H1 (cell line): ENCODE measurements around the gene NOTCH4. TPM values are rescaled to one million over a fixed set of nuclear protein-coding genes. Genes with fewer than 3 reads are reported as not detected.

Experiments used
- CTCF ChIA-PET: fragments of 300-600 bp; sonication (Branson Sonifier 250); formaldehyde crosslinking; loops from one replicate; lab custom pipeline; 2021; ENCODE audit not compliant: partially characterized antibody; lab: Charles Lee
- POLR2A ChIA-PET: fragments of 300-600 bp; sonication (Branson Sonifier 250); formaldehyde crosslinking; loops from one replicate; lab custom pipeline; 2021; ENCODE audit warnings: inconsistent platforms; ENCODE audit not compliant: partially characterized antibody; lab: Charles Lee
- DNase-seq, 2 experiments: peaks; one replicate each; pipeline versions ENCODE4 v3.0.0 to v3.0.0-alpha.2; 2010 to 2022; ENCODE audit warnings: low spot score in 2 of 2, low read depth in 1 of 2, mixed read lengths in 1 of 2
- FAIRE-seq: peaks from 2 replicates; lab custom pipeline; 2011; peaks lifted over from hg19 to GRCh38; lab: Jason Lieb, UNC
- H2AFZ ChIP-seq: 2 replicates; pipeline ENCODE4 v1.8.1; 2012; ENCODE audit warnings: low read length, inconsistent platforms
- H2AK5ac ChIP-seq: 2 replicates; pipeline ENCODE4 v1.6.1; 2013; ENCODE audit warnings: low read depth, low read length
- H2BK120ac ChIP-seq: replicated peaks from 2 replicates; pipeline ENCODE3; 2013; ENCODE audit warnings: low read depth, low read length, inconsistent platforms
- H2BK12ac ChIP-seq: 2 replicates; pipeline ENCODE4 v1.6.1; 2013; ENCODE audit warnings: low read depth, low read length
- H2BK15ac ChIP-seq: 2 replicates; pipeline ENCODE4 v1.6.1; 2013; ENCODE audit warnings: low read length
- H2BK20ac ChIP-seq: 2 replicates; pipeline ENCODE4 v1.6.1; 2013; ENCODE audit warnings: low read length
- H2BK5ac ChIP-seq: 2 replicates; pipeline ENCODE4 v1.6.1; 2013; ENCODE audit warnings: low read depth, low read length
- H3K14ac ChIP-seq: 2 replicates; pipeline ENCODE4 v1.6.1; 2013; ENCODE audit warnings: inconsistent platforms; ENCODE audit not compliant: insufficient read length
- H3K18ac ChIP-seq: 2 replicates; pipeline ENCODE4 v1.6.1; 2013; ENCODE audit warnings: low read length; ENCODE audit errors: extremely low read depth
- H3K23ac ChIP-seq: 2 replicates; pipeline ENCODE4 v1.6.1; 2013; ENCODE audit warnings: inconsistent platforms; ENCODE audit not compliant: insufficient read length
- H3K23me2 ChIP-seq: 2 replicates; pipeline ENCODE4 v1.6.1; 2013; ENCODE audit warnings: low read depth, low read length
- H3K27ac ChIP-seq: 2 replicates; pipeline ENCODE4 v1.6.1; 2011; ENCODE audit warnings: low read depth, low read length, inconsistent platforms
- H3K27me3 ChIP-seq, 4 experiments: replicated peaks in 1 of 4; 1 replicate in 1 of 4; 2 replicates in 3 of 4; pipeline versions ENCODE4 v1.6.1 to v1.8.1; 2011 to 2013; ENCODE audit warnings: low read length in 3 of 4, mild to moderate bottlenecking in 3 of 4, inconsistent platforms in 2 of 4, mixed read lengths in 2 of 4, moderate library complexity in 1 of 4; ENCODE audit not compliant: control insufficient read depth in 3 of 4, insufficient read depth in 3 of 4; ENCODE audit errors: extremely low read depth in 1 of 4
- H3K36me3 ChIP-seq, 4 experiments: 2 replicates each; pipeline versions ENCODE4 v1.6.1 to v1.8.1; 2011 to 2013; ENCODE audit warnings: mild to moderate bottlenecking in 4 of 4, low read length in 3 of 4, moderate library complexity in 2 of 4, control low read depth in 1 of 4, inconsistent platforms in 1 of 4; ENCODE audit not compliant: insufficient read depth in 4 of 4, control insufficient read depth in 2 of 4
- H3K4ac ChIP-seq: replicated peaks from 2 replicates; pipeline ENCODE3; 2013; ENCODE audit warnings: low read length, low read depth, mixed read lengths, inconsistent platforms; ENCODE audit not compliant: insufficient read length
- H3K4me1 ChIP-seq, 4 experiments: replicated peaks in 1 of 4; 1 replicate in 1 of 4; 2 replicates in 3 of 4; pipeline versions ENCODE4 v1.6.1 to v1.8.1; 2011 to 2013; ENCODE audit warnings: low read length in 3 of 4, inconsistent platforms in 2 of 4, mixed read lengths in 1 of 4; ENCODE audit not compliant: insufficient read depth in 4 of 4, control insufficient read depth in 3 of 4
- H3K4me2 ChIP-seq, 2 experiments: 2 replicates each; pipeline versions ENCODE4 v1.6.1 to v1.8.1; 2011 to 2013; ENCODE audit warnings: low read depth in 2 of 2, low read length in 2 of 2, control low read depth in 1 of 2, inconsistent platforms in 1 of 2, mild to moderate bottlenecking in 1 of 2; ENCODE audit not compliant: insufficient read depth in 1 of 2
- H3K4me3 ChIP-seq, 4 experiments: fragments of 200-600, 300-600 bp in 1 of 4; sonication (generic), shearing (Covaris generic), sonication (Bioruptor Twin) in 1 of 4; 2 replicates each; pipeline versions ENCODE4 v1.5.1 to v1.8.1; 2011 to 2016; ENCODE audit warnings: low read length in 4 of 4, low read depth in 3 of 4, control low read depth in 2 of 4, inconsistent platforms in 2 of 4, mild to moderate bottlenecking in 2 of 4, mixed read lengths in 1 of 4, moderate library complexity in 1 of 4; ENCODE audit not compliant: insufficient read depth in 2 of 4; ENCODE audit errors: extremely low read depth in 1 of 4
- H3K56ac ChIP-seq: replicated peaks from 2 replicates; pipeline ENCODE3; 2013; ENCODE audit warnings: low read depth, mild to moderate bottlenecking, mixed read lengths, low read length, inconsistent platforms; ENCODE audit not compliant: insufficient read length
- H3K79me1 ChIP-seq: 2 replicates; pipeline ENCODE4 v1.6.1; 2013; ENCODE audit warnings: low read depth, low read length, control low read depth
- H3K79me2 ChIP-seq, 2 experiments: 2 replicates each; pipeline versions ENCODE4 v1.6.1 to v1.8.1; 2012 to 2013; ENCODE audit warnings: low read length in 2 of 2, mild to moderate bottlenecking in 2 of 2, inconsistent platforms in 1 of 2; ENCODE audit not compliant: insufficient read depth in 2 of 2, control insufficient read depth in 1 of 2
- H3K9ac ChIP-seq, 4 experiments: replicated peaks in 1 of 4; 1 replicate in 1 of 4; 2 replicates in 3 of 4; pipeline versions ENCODE4 v1.6.1 to v1.8.1; 2011 to 2013; ENCODE audit warnings: low read depth in 3 of 4, low read length in 3 of 4, control low read depth in 2 of 4, mild to moderate bottlenecking in 2 of 4, moderate library complexity in 2 of 4, inconsistent platforms in 1 of 4; ENCODE audit errors: extremely low read depth in 1 of 4
- H3K9me3 ChIP-seq, 2 experiments: 2 replicates each; pipeline versions ENCODE4 v1.6.1 to v1.8.1; 2012 to 2013; ENCODE audit warnings: mild to moderate bottlenecking in 2 of 2, moderate library complexity in 2 of 2, control low read depth in 1 of 2, inconsistent platforms in 1 of 2, low read depth in 1 of 2, low read length in 1 of 2, mixed read lengths in 1 of 2; ENCODE audit not compliant: insufficient read depth in 2 of 2
- H4K20me1 ChIP-seq, 2 experiments: replicated peaks in 1 of 2; 2 replicates each; pipeline versions ENCODE3 to v1.8.1; 2011 to 2013; ENCODE audit warnings: inconsistent platforms in 2 of 2, low read length in 2 of 2, mild to moderate bottlenecking in 1 of 2; ENCODE audit not compliant: insufficient read depth in 2 of 2, control insufficient read depth in 1 of 2
- H4K5ac ChIP-seq: 2 replicates; pipeline ENCODE4 v1.6.1; 2013; ENCODE audit warnings: low read length, low read depth, mixed read lengths, inconsistent platforms; ENCODE audit not compliant: insufficient read length
- H4K8ac ChIP-seq: 2 replicates; pipeline ENCODE4 v1.8.0; 2013; ENCODE audit warnings: mild to moderate bottlenecking, moderate library complexity, low read length, inconsistent platforms; ENCODE audit not compliant: insufficient read depth; ENCODE audit errors: extremely low read depth
- H4K91ac ChIP-seq: replicated peaks from 2 replicates; pipeline ENCODE3; 2013; ENCODE audit warnings: low read length, mixed read lengths, inconsistent platforms; ENCODE audit not compliant: insufficient read length
- ATF3 ChIP-seq: IDR thresholded peaks from 2 replicates; pipeline ENCODE4 v1.6.1; 2011; ENCODE audit warnings: low read depth, mild to moderate bottlenecking, low read length; ENCODE audit not compliant: insufficient read depth
- BCL11A ChIP-seq, 2 experiments: IDR thresholded peaks; one replicate each; pipeline ENCODE4 v1.6.1; 2011; ENCODE audit warnings: low read depth in 2 of 2, low read length in 2 of 2, mild to moderate bottlenecking in 2 of 2
- BRCA1 ChIP-seq: IDR thresholded peaks from 2 replicates; pipeline ENCODE4 v1.6.1; 2012; ENCODE audit warnings: low read depth, low read length, improper control_type of control experiment
- CBX8 ChIP-seq: fragments of 300-800, 300-1000 bp; sonication (generic); IDR thresholded peaks from 2 replicates; pipeline ENCODE4 v1.7.1; 2016; ENCODE audit warnings: low read depth, low read length, borderline replicate concordance
- JUND ChIP-seq: IDR thresholded peaks from 2 replicates; pipeline ENCODE4 v1.6.1; 2011; ENCODE audit warnings: mild to moderate bottlenecking, improper control_type of control experiment, low read length
- KDM5A ChIP-seq: fragments of 200-600 bp; IDR thresholded peaks from 2 replicates; pipeline ENCODE4 v1.7.1; 2012; ENCODE audit warnings: mild to moderate bottlenecking, low read length, inconsistent platforms, mixed read lengths
- PHF8 ChIP-seq: fragments of 200-600 bp; sonication (generic); conservative IDR thresholded peaks from 2 replicates; pipeline ENCODE4 v1.7.1; 2012; ENCODE audit warnings: low read depth, mild to moderate bottlenecking, inconsistent platforms, low read length, moderate library complexity
- POU5F1 ChIP-seq: IDR thresholded peaks from 2 replicates; pipeline ENCODE4 v1.6.1; 2011; ENCODE audit warnings: low read depth, mild to moderate bottlenecking, low read length, moderate library complexity
- RBBP5 ChIP-seq: IDR thresholded peaks from 2 replicates; pipeline ENCODE4 v1.7.1; 2012; ENCODE audit warnings: low read depth, mild to moderate bottlenecking, inconsistent platforms, low read length, moderate library complexity, borderline replicate concordance
- SIRT6 ChIP-seq: IDR thresholded peaks from one replicate; pipeline ENCODE4 v1.7.1; 2012; ENCODE audit warnings: low read length, inconsistent platforms
- SUZ12 ChIP-seq: fragments of 200-600 bp; sonication (generic); IDR thresholded peaks from 2 replicates; pipeline ENCODE4 v1.6.1; 2012; ENCODE audit warnings: mild to moderate bottlenecking, inconsistent platforms, low read length, moderate library complexity, mixed read lengths
- TCF12 ChIP-seq: IDR thresholded peaks from 2 replicates; pipeline ENCODE4 v1.6.1; 2011; ENCODE audit warnings: low read depth, mild to moderate bottlenecking, low read length
- TEAD4 ChIP-seq: IDR thresholded peaks from 2 replicates; pipeline ENCODE4 v1.6.1; 2012; ENCODE audit warnings: low read depth, low read length, inconsistent platforms, mixed read lengths
- USF2 ChIP-seq: IDR thresholded peaks from 2 replicates; pipeline ENCODE4 v1.6.1; 2011; ENCODE audit warnings: low read length, improper control_type of control experiment
- WGBS, 2 experiments: shearing (Covaris generic) in 1 of 2; methylation state at CpG; one replicate each; pipeline versions ENCODE4 v1.1.6 to v1.1.7; 2013 to 2015; ENCODE audit warnings: low lambda C conversion rate in 2 of 2, mixed read lengths in 2 of 2, inconsistent platforms in 1 of 2, low coverage in 1 of 2, missing lambda C conversion rate in 1 of 2; ENCODE audit not compliant: insufficient replicate concordance in 2 of 2, insufficient coverage in 1 of 2, insufficient read length in 1 of 2; ENCODE audit errors: extremely low coverage in 1 of 2, missing lambda C conversion rate in 1 of 2; 5-methylcytosine and 5-hydroxymethylcytosine counted together
- polyA plus RNA-seq, 7 experiments: library from polyadenylated mRNA; depleted of rRNA in 3 of 7; stranded (reverse) in 5 of 7; unstranded in 2 of 7; fragments of >200 nt in 5 of 7; fragments of 200-250 nt in 2 of 7; gene quantifications; 1 replicate in 5 of 7; 2 replicates in 1 of 7; 4 replicates in 1 of 7; pipeline versions ENCODE4 v1.2.1 to v1.2.3, GENCODE V29; 2011 to 2013; ENCODE audit warnings: missing spikeins in 2 of 7, mixed read lengths in 2 of 7
- total RNA-seq: library from RNA; stranded (reverse); fragmentation: NEBNext Ultra II Directional; extraction: Animal tissue kit (Norgen Biotek cat#: 25700); gene quantifications from 2 replicates; pipeline ENCODE4 v1.2.1, GENCODE V29; 2021

The NOTCH4 gene
- total and polyA plus RNA-seq, 2 of the 8 experiments (the other 6 are each of a cell fraction or from before 2014, with no cell fraction given), result 1.9 to 2.8 TPM

DNA sequence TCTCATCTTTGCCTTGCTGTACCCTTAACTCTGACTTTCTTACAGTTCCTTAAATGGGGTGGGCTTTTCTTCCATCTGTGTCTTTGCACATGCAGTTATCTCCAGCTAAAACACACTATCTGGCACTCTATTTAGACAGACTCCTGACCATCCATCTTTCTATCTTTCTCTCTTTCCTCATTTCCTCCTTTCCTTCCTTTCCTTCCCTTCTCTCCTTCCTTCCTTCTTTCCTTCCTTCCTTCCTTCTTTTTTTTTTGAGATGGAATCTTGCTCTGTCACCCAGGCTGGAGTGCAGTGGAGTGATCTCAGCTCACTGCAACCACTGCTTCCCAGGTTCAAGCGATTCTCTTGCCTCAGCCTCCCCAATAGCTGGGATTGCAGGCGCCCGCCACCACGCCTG is 8.2 kb downstream of the NOTCH4 start:
- Histone ChIP-seq H3K27ac (no peak overlapping the region), H4K5ac (no peak overlapping the region), H2BK5ac (no peak overlapping the region), H2AK5ac (no peak overlapping the region), H3K79me2 (no peaks in the 10 kb centered on the region), H2BK12ac (no peak overlapping the region), H3K23me2 (no peaks in the 10 kb centered on the region; the same call in 1 of the 2 replicates), H2AFZ (no peak overlapping the region), H3K4me2 (no peak overlapping the region), H3K9me3 (no peaks in the 10 kb centered on the region), H3K4me1 (no peaks in the 10 kb centered on the region), H3K56ac (no peak overlapping the region), H2BK120ac (no peak overlapping the region), H3K18ac (no peak overlapping the region), H3K14ac (no peak overlapping the region), H3K27me3 (no peaks in the 10 kb centered on the region), H4K91ac (no peak overlapping the region), H3K4me3 (no peak overlapping the region), H4K20me1 (no peaks in the 10 kb centered on the region), H3K4ac (no peak overlapping the region), H4K8ac (no peak overlapping the region), H3K79me1 (no peaks in the 10 kb centered on the region; the same call in 1 of the 2 replicates), H3K36me3 (no peaks in the 10 kb centered on the region), H2BK20ac (no peak overlapping the region), H3K23ac (no peak overlapping the region), H2BK15ac (no peak overlapping the region), H3K9ac (no peak overlapping the region)
- no CpG with 5 or more reads among the region's 4 CpGs for WGBS, 2 experiments
- DNase-seq (no peak), FAIRE-seq (no peak)
- ChIA-PET CTCF (no interaction called here), POLR2A (interaction anchor here (0.7 kb wide), 1 partner anchor 71 kb away, joined by 3 read pairs; no protein-coding TSS in a partner anchor)
- TF ChIP-seq POU5F1 (no peak), BCL11A (IDR thresholded peaks at IDR 0.05; ENCODE audit: low read depth in 2 of 2, low read length in 2 of 2) (no peak), TEAD4 (no peak), SIRT6 (no peak), TCF12 (no peak), SUZ12 (no peak), CBX8 (no peak), JUND (no peak), USF2 (no peak), RBBP5 (no peak), BRCA1 (no peak), ATF3 (no peak), PHF8 (no peak), KDM5A (no peak)
